ENCODE data around the gene MR1.

The MR1 gene

DNA sequence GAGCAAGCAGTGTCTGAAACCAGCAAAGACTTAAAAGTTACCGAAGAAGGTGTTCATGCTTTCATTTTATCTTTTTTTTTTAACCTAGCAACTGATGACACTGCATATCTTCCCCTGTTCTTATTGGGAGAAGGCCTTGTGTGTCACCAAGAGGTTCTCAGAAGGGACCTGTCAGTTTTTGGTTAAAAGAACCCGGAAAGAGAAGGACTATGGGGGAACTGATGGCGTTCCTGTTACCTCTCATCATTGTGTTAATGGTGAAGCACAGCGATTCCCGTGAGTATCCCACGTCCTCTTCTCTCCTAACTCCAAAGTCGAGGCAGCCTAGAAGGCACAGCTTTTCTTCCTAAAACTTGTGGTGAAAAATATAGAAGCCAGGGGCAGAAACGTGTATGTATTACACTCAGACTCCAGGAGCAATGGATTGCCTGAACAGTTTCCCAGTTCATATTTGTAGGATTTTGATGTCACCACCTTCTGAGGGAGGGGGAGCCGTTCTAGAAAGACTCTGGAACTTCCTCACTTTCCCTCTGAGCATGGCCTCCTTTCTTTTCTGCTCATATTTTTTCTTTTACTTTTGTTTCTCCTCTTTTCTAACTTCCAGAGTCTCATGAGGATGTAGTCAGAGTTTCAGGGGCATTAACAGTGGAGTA, at the start of gene MR1:
MR1 (plus strand) TSS at position 185 of the 653 bp plus-strand sequence; CDS start at position 210, 25 bp downstream.
- TF ChIP-seq, protein P1, sequence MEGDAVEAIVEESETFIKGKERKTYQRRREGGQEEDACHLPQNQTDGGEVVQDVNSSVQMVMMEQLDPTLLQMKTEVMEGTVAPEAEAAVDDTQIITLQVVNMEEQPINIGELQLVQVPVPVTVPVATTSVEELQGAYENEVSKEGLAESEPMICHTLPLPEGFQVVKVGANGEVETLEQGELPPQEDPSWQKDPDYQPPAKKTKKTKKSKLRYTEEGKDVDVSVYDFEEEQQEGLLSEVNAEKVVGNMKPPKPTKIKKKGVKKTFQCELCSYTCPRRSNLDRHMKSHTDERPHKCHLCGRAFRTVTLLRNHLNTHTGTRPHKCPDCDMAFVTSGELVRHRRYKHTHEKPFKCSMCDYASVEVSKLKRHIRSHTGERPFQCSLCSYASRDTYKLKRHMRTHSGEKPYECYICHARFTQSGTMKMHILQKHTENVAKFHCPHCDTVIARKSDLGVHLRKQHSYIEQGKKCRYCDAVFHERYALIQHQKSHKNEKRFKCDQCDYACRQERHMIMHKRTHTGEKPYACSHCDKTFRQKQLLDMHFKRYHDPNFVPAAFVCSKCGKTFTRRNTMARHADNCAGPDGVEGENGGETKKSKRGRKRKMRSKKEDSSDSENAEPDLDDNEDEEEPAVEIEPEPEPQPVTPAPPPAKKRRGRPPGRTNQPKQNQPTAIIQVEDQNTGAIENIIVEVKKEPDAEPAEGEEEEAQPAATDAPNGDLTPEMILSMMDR (IDR thresholded peaks at IDR 0.05): no peak

DNA sequence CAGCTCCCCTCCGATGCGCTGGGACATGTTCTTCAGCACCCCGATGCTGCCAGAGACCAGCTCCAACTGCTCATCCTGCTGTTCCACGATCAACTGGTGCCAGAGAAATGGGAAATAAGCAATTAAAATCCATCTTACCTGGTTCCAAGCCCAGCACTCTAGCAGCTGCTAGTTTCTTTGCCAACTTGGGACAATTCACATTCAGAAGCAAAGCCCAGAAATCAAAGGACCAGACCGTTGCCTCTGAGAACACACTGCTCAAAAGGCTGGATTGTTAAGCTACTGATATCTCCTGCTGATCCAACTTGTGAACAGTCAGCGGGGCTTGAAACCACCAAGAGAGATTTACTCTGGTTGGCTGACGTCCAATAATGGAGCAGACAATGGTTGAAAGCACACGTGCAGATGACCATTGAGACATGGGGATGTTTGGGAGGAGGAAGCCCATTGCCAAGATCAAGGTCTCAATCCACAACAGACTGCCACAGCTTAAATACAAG, 45.5 kb upstream of the MR1 start:
- TF ChIP-seq, protein P1 (IDR thresholded peaks at IDR 0.05): no peak

DNA sequence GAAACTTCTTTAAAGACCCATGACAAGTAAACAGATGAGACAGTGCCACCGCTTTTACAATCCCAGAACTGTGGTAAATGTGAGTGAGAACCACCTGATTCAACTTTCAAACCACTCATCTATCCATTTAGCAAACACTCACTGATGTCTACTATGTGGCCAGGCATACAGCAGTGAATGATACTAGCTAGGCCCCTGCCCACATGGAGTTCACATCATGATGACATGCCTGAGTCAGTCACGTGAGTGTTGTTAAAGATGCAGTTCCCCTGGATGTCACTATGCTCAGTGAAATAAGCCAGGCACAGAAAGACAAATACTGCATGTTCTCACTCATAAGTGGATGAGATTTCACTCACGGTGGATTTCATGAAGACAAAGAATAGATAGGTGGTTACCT, 39.5 kb upstream of the MR1 start:
- TF ChIP-seq, protein P1 (IDR thresholded peaks at IDR 0.05): no peak; the same call in 1 of the 2 replicates

DNA sequence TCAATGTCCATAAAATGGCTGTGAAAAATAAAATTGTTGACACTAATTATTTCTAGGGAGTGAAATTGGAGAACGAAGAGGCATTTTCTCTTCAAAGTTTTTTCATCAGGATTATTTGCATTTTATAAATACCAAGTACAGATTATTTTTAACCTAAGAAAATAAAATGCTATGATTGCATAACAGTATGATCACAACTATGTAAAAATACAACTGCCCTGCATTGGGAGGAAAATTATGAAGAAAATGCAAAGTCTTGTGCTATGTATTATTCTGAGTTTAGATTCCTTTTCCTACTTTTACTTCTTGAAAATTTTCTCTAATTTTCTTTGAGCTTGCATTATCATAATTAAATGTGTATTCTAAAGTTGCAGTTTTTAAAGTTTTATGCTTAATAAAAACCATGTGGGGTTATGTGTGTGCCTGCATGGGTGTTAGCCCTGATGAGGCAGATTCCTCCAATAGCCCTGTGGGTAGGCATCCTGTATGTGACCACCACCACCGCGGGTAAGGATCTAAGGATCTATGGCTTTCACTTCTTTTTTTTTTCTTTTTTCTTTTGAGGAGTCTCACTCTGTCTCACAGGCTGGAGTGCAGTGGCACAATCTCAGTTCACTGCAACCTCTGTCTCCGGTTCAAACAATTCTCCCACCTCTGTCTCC, 35.8 kb upstream of the MR1 start:
- TF ChIP-seq, protein P1 (IDR thresholded peaks at IDR 0.05): no peak

DNA sequence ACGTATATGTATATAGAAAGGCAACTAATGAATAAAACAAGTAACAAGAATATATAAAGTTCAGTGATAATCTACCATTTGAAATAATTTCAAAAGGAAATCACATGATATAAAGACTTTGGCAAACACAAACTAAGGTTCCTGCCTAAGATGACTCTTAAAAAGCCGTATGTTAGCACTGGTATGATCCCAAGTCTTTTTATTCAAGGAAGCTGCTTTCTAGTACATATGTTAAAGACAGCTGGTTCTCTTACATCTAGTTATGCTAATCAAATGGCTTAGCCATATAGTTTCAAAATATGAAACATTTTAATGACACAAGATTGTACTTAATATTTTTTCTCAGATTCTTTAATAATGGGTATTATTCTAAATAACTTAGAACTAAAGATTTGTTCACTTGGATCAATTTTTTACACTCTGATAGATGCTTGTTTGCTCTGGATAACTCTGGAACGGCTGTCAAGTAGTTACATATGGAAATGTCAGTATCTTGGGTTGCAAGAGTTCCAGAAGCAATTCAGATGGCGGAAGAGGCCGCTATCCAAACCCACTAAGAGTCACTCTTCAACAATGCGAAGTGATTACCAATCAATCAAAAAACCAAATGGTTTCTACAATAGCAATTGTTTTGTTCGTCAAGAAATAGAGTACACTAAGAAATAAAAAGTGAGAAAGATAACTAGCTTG, 32.5 kb upstream of the MR1 start:
- TF ChIP-seq, protein P1 (IDR thresholded peaks at IDR 0.05): no peak

DNA sequence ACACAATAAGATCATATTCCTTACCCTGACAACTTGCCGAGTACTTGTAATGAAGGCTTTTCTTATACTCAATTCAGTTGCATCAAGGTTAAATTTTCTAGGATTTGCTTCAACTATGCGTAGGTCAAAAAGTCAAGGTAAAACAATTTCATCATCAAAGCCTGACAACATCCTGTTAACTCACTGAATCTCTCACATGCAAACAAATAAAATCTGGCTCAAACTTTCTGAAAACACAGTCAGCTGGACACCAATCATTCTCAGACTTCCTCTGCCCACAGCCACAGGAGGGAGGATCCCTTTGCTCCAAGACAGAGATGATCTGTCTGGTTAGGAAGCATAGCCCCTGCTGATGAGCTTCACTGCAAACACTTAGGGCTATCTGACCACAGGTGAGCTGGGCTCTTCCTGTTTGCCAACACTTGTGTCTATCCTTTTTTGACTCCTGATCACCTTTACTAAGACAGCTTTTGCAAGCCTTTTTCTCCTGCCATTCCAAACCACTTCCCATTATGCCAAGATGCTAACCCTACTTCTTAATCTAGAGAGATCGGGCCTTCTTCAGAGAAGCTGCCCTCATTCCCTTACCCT, 31.1 kb upstream of the MR1 start:
- TF ChIP-seq, protein P1 (IDR thresholded peaks at IDR 0.05): no peak

DNA sequence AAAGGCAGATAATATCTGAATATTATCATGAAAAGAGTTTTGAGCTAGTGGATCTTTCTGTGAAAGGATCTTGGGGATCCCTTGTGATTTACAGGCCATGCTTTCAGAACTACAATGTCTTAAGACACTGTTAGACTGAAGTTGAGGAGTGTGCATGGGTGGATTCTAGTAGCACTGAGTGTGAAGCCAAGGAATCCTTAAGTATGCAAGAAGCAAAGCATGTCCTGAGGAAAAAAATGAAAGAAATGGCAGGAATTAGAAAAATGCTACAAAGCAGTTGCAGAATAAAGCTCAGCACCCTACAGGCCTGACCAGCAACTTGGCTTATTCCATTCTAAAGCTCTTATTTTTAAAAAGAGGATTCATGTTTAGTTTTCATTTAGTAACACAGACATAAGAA, 23.0 kb upstream of the MR1 start:
- TF ChIP-seq, protein P1 (IDR thresholded peaks at IDR 0.05): no peak

Data from LNCAP (cell line).